SJSA1 (cell line): Measurements from ENCODE around the gene RASSF7. TPM values are rescaled to one million over a fixed set of nuclear protein-coding genes. Genes with fewer than 3 reads are reported as not detected.

ENCODE experiments used
- DNase-seq, 2 experiments: peaks; one replicate each; pipeline ENCODE4 v3.0.0-alpha.2; 2015 to 2020; ENCODE audit warnings: low spot score in 2 of 2, low read depth in 1 of 2
- H3K27ac ChIP-seq: fragments of 250-450 bp; sonication (Bioruptor Pico); 2 replicates; pipeline ENCODE4 v1.5.1; 2020; ENCODE audit warnings: mild to moderate bottlenecking, moderate library complexity
- H3K27me3 ChIP-seq: fragments of 250-450 bp; sonication (Bioruptor Pico); replicated peaks from 2 replicates; pipeline ENCODE4 v1.5.1; 2020; ENCODE audit warnings: mild to moderate bottlenecking, moderate library complexity
- H3K36me3 ChIP-seq: fragments of 250-450 bp; sonication (Bioruptor Pico); 2 replicates; pipeline ENCODE4 v1.5.1; 2020; ENCODE audit warnings: mild to moderate bottlenecking
- H3K4me1 ChIP-seq: fragments of 250-450 bp; sonication (Bioruptor Pico); replicated peaks from 2 replicates; pipeline ENCODE4 v1.6.1; 2021; ENCODE audit warnings: mild to moderate bottlenecking
- H3K4me3 ChIP-seq: fragments of 250-450 bp; sonication (Bioruptor Pico); 2 replicates; pipeline ENCODE4 v1.5.1; 2020; ENCODE audit warnings: mild to moderate bottlenecking
- H3K9me3 ChIP-seq: fragments of 250-450 bp; sonication (Bioruptor Pico); replicated peaks from 2 replicates; pipeline ENCODE4 v1.5.1; 2020; ENCODE audit warnings: mild to moderate bottlenecking
- total RNA-seq: library from RNA; depleted of rRNA; stranded (reverse); fragments of >200 nt; shearing (Covaris generic); gene quantifications from 2 replicates; pipeline ENCODE4 v1.2.3, GENCODE V29; 2014

Gene RASSF7
- total RNA-seq, 1 experiment from 2014 or later: 16.4 TPM

DNA sequence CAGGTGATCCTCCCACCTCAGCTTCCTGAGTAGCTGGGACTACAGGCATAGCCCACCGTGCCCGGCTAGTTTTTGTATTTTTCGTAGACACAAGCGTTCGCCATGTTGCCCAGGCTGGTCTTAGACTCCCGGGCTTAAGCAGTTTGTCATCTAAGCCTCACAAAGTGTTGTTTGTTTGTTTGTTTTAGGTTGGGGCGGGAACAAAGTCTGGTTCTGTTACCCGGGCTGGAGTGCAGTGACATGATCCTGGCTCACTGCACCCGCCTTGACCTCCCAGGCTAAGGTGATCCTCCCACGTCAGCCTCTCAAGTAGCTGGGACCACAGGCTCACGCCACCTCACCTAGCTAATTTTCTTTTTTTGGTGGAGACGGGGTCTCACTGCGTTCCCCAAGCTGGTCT is 42.4 kb downstream of the RASSF7 start:
- no peak for DNase-seq
- Histone ChIP-seq H3K4me3 (no peak overlapping the region), H3K27ac (no peak overlapping the region), H3K27me3 (no peaks in the 10 kb centered on the region), H3K36me3 (peaks cover 49% of the 10 kb centered on the region), H3K4me1 (no peaks in the 10 kb centered on the region), H3K9me3 (no peaks in the 10 kb centered on the region)

DNA sequence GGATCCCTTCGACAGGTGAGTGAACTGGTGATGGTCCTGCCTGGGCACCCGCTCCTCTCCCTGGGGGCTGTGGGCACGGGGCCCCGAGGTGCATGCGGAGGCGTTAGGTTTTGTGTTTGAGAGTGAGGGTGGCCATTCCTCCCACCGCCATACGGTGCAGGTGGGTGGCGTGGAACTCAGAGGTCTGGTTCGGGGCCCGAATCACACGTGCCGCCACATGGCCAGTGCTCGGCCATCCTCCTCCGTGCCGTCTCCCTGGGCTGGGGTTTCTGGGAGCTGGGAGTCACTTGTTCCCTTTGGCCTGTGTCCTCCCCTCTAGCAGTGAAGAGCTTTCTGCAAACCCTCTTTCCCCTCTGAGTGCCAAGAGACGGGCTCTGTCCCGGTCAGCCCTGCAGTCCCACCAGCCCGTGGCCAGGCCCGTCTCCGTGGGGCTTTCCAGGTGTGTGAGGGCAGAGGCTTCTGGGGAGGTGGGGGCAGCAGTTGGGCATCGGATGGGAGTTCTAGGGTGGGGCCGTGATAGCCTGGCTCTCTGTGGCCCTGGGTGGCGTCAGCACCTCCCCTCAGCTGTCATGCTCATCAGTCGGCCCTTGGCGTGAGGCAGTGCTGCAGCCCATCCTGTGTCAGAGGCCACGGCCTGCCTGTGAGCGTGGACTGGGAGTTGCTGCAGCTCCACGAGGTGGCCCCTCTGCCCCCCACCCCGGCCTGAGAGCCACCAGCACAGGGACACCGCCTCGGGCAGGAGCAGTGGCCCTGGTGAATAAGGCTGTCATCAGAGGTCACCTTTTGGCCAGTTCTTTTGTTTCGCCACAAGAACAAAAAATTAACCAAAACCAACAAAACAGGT is 44.7 kb downstream of the RASSF7 start:
- Histone ChIP-seq H3K27ac (no peak overlapping the region), H3K36me3 (peaks cover 62% of the 10 kb centered on the region), H3K4me3 (no peak overlapping the region), H3K27me3 (no peaks in the 10 kb centered on the region), H3K9me3 (no peaks in the 10 kb centered on the region), H3K4me1 (no peaks in the 10 kb centered on the region)
- no peak for DNase-seq

DNA sequence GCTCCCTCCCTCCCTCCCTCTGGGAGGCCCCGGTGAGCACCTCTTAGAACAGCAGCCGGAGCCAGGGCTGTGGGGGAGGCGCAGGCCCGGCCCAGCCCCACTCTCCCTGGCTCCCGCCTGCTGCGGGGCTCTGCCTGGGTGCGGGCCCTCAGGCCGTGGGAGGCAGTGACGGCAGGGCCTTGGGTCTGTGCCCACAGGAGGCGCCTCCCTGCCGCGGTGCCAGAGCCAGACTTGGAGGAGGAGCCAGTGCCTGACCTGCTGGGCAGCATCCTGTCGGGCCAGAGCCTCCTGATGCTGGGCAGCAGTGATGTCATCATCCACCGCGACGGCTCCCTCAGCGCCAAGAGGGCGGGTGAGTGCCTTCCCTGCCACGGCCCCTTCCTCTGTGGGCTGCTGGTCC is 45.5 kb downstream of the RASSF7 start:
- H3K36me3 ChIP-seq: peaks cover 69% of the 10 kb centered on the region
- no peaks in the 10 kb centered on the region for H3K9me3 ChIP-seq
- no peaks in the 10 kb centered on the region for H3K27me3 ChIP-seq
- no peak overlapping the region for H3K27ac ChIP-seq
- no peak for DNase-seq
- H3K4me1 ChIP-seq: no peaks in the 10 kb centered on the region
- H3K4me3 ChIP-seq: no peak overlapping the region

DNA sequence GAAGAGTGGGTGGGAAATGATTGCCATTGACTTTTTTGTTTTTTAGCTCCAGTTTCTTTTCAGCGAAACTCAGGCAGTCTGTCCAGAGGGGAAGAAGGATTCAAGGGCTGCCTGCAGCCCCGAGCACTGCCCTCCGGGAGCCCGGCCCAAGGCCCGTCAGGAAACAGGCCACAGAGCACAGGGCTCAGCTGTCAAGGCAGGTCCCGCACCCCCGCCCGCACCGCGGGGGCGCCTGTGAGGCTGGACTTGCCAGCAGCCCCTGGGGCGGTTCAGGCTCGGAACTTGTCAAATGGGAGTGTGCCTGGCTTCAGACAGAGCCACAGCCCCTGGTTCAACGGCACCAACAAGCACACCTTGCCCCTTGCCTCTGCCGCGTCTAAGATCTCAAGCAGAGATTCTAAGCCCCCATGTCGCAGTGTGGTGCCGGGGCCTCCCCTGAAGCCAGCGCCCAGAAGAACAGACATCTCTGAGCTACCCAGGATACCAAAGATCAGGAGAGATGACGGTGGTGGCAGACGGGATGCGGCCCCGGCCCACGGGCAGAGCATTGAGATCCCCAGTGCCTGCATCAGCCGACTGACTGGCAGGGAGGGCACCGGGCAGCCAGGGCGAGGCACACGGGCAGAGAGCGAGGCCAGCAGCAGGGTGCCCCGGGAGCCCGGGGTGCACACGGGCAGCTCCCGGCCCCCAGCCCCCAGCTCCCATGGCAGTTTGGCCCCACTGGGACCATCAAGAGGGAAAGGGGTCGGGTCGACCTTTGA is 46.4 kb downstream of the RASSF7 start:
- DNase-seq: no peak
- peaks cover 68% of the 10 kb centered on the region for H3K36me3 ChIP-seq
- H3K4me3 ChIP-seq: no peak overlapping the region
- no peaks in the 10 kb centered on the region for H3K27me3 ChIP-seq
- H3K4me1 ChIP-seq: no peaks in the 10 kb centered on the region
- no peaks in the 10 kb centered on the region for H3K9me3 ChIP-seq
- no peak overlapping the region for H3K27ac ChIP-seq

DNA sequence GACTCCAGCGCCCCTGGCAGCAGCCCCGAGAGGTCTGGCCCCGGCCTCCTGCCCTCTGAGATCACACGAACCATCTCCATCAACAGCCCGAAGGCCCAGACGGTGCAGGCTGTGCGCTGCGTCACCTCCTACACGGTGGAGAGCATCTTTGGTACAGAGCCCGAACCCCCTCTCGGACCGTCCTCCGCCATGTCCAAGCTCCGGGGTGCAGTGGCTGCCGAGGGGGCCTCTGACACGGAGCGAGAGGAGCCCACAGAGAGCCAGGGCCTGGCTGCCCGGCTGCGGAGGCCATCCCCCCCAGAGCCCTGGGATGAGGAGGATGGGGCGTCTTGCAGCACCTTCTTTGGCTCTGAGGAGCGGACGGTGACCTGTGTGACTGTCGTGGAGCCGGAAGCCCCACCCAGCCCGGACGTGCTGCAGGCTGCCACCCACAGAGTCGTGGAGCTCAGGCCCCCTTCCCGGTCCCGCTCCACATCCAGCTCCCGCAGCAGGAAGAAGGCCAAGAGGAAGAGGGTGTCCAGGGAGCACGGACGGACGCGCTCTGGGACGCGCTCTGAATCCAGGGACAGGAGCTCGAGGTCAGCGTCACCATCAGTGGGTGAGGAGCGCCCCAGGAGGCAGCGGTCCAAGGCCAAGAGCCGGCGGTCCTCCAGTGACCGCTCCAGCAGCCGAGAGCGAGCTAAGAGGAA is 47.3 kb downstream of the RASSF7 start:
- H3K36me3 ChIP-seq: peaks cover 72% of the 10 kb centered on the region

DNA sequence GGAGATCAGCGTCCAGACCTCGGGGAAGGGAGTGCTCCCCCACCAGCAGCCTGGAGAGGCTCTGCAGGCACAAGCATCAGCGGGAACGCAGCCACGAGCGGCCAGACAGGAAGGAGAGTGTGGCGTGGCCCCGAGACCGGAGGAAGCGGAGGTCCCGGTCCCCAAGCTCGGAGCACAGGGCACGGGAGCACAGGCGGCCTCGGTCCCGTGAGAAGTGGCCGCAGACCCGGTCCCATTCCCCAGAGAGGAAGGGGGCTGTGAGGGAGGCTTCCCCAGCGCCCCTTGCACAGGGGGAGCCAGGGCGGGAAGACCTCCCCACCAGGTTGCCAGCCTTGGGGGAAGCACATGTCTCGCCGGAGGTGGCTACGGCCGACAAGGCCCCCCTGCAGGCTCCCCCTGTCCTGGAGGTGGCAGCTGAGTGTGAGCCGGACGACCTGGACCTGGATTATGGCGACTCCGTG is 48.1 kb downstream of the RASSF7 start:
- DNase-seq: no peak
- no peak overlapping the region for H3K4me3 ChIP-seq
- H3K27ac ChIP-seq: no peak overlapping the region
- H3K36me3 ChIP-seq: peaks cover 72% of the 10 kb centered on the region
- no peaks in the 10 kb centered on the region for H3K27me3 ChIP-seq
- H3K9me3 ChIP-seq: no peaks in the 10 kb centered on the region
- H3K4me1 ChIP-seq: no peaks in the 10 kb centered on the region

More for the DNA sequence above, 47.3 kb downstream of the RASSF7 start:
- Histone ChIP-seq H3K4me3 (no peak overlapping the region), H3K27me3 (no peaks in the 10 kb centered on the region), H3K9me3 (no peaks in the 10 kb centered on the region), H3K27ac (no peak overlapping the region), H3K4me1 (no peaks in the 10 kb centered on the region)
- DNase-seq: no peak

DNA sequence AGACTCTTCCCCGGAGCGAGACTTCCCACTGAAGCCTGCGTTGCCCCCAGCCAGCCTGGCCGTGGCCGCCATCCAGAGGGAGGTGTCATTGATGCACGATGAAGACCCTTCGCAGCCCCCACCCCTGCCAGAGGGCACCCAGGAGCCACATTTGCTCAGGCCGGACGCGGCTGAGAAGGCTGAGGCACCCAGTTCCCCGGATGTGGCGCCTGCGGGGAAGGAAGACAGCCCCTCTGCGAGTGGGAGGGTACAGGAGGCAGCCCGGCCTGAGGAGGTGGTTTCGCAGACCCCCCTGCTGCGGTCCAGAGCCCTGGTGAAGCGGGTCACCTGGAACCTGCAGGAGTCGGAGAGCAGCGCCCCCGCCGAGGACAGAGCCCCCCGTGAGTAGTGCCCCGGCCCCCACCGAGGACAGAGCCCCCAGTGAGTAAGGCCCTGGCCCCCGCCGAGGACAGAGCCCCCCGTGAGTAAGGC is 48.6 kb downstream of the RASSF7 start:
- Histone ChIP-seq H3K36me3 (peaks cover 72% of the 10 kb centered on the region), H3K9me3 (no peaks in the 10 kb centered on the region), H3K4me3 (no peak overlapping the region), H3K27ac (no peak overlapping the region), H3K4me1 (no peaks in the 10 kb centered on the region), H3K27me3 (no peaks in the 10 kb centered on the region)
- DNase-seq: no peak

DNA sequence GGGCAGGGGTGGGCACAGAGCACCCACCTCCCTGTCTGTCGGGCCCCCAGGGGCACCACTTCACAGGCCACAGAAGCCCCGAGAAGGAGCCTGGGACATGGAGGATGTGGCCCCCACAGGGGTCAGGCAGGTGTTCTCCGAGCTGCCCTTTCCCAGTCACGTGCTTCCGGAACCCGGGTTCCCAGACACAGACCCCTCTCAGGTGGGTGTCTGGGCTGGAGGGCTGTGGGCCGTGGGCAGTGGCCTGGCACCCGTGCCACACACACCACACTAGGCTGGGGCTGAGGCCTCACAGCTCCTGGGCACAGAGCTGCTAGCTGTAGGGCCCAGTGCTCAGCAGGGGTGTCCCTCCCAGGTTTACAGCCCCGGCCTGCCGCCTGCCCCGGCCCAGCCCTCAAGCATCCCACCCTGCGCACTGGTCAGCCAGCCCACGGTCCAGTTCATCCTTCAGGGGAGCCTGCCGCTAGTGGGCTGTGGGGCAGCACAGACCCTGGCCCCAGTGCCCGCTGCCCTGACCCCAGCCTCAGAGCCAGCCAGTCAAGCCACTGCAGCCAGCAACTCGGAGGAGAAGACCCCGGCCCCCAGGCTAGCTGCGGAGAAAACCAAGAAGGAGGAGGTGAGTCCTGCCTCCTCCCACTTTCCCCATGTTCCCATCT is 49.5 kb downstream of the RASSF7 start:
- H3K36me3 ChIP-seq: peaks cover 71% of the 10 kb centered on the region
- peaks cover 4% of the 10 kb centered on the region for H3K4me1 ChIP-seq
- no peak overlapping the region for H3K27ac ChIP-seq
- no peaks in the 10 kb centered on the region for H3K27me3 ChIP-seq
- no peak for DNase-seq
- H3K4me3 ChIP-seq: no peak overlapping the region
- H3K9me3 ChIP-seq: no peaks in the 10 kb centered on the region

DNA sequence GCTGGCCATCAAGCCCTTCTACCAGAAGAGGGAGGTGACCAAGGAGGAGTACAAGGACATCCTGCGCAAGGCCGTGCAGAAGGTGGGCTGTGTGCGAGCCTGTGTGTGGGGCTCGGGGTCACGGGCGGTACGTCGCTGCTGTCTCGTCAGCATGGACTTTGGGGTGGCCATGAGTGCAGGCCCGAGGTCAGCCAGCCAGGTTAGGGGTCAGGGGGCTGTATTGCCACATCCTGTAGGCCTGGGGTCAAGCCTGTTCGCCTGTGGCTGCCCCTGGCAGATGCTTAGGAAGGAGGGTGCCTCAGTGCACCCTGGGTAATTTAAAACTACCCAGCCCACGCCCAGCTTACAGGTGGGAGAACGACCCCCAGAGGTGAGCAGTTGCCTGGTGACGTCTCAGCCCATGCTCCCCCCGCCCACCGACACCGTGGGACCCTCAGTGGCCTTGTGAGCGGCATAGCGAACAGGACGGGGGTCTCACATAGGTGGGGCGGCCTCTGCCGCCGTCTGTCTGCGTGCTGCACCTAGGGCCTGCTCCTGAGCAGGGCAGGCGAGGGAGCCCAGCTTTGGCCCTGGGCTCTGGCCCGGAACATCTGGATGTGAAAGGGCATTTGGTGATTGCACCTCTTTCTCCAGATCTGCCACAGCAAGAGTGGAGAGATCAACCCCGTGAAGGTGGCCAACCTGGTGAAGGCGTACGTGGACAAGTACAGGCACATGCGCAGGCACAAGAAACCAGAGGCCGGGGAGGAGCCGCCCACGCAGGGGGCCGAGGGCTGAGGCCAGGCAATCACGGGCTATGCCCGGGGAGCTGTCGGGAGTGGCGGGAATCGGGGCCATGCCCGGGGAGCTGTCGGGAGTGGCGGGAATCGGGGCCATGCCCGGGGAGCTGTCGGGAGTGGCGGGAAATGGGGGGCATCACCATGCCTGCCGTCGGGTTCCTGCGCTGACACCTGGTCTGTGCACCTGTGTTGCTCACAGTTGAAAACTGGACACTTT is 50.5 kb downstream of the RASSF7 start:
- H3K27ac ChIP-seq: no peak overlapping the region
- DNase-seq: no peak
- peaks cover 68% of the 10 kb centered on the region for H3K36me3 ChIP-seq
- no peaks in the 10 kb centered on the region for H3K27me3 ChIP-seq
- no peak overlapping the region for H3K4me3 ChIP-seq
- H3K4me1 ChIP-seq: peaks cover 8% of the 10 kb centered on the region
- H3K9me3 ChIP-seq: no peaks in the 10 kb centered on the region

DNA sequence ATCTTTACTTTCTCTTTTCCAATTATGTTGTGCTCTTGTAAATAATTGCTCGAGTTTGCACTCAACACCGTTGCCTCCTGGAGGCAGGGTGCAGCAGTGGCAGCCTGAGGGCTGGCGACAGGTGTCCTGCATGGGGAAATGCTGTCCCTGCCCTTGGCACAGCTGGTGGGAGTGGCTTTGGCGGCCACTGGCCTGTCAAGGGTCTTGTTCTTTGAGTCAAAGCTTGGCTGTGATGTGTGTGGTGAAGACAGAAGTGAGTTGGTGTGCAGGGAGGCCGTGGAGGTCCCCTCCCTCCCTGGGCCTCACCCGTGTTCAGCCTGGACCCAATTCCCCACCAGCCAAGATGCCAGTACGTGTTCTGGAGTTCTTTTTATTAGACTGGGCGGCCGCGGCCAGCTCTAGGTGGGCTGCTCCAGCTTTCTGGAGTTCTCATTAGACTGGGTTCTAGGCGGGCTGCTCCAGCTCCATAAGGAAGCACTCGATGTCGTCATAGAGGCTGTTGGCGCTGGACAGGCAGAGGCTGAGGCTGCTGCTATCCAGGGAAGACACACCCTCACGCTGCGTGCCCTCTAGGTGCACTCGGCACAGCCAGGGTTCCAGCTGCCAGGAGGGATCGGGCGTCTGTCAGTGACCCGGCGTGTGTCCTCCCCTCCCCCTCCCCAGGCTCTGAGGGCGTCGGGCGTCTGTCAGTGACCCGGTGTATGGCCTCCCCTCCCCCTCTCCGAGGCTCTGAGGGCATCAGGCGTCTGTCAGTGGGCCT is 51.6 kb downstream of the RASSF7 start:
- H3K27me3 ChIP-seq: no peaks in the 10 kb centered on the region
- no peak for DNase-seq
- H3K4me1 ChIP-seq: peaks cover 8% of the 10 kb centered on the region
- H3K9me3 ChIP-seq: no peaks in the 10 kb centered on the region
- H3K4me3 ChIP-seq: no peak overlapping the region
- H3K27ac ChIP-seq: no peak overlapping the region
- peaks cover 57% of the 10 kb centered on the region for H3K36me3 ChIP-seq

DNA sequence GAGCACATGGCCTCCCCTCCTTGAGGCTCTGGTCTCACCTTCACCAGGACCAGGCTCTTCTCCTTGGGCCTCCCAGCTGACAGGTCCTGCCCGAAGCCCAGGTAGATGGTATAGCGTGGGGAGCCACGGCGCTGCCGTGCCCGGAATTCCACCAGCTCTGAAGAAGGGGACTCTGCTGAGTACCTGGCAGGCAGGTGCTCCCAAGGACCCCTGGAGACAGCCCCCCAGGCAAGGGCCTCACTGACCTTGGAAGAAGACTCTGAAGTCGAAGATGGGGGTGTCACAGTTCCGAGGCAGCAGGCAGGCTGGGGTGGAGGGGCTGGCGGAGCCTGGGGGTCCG is 52.2 kb downstream of the RASSF7 start:
- H3K4me1 ChIP-seq: peaks cover 8% of the 10 kb centered on the region
- H3K27me3 ChIP-seq: no peaks in the 10 kb centered on the region
- H3K9me3 ChIP-seq: no peaks in the 10 kb centered on the region
- H3K4me3 ChIP-seq: no peak overlapping the region
- peaks cover 53% of the 10 kb centered on the region for H3K36me3 ChIP-seq
- DNase-seq: no peak
- no peak overlapping the region for H3K27ac ChIP-seq

DNA sequence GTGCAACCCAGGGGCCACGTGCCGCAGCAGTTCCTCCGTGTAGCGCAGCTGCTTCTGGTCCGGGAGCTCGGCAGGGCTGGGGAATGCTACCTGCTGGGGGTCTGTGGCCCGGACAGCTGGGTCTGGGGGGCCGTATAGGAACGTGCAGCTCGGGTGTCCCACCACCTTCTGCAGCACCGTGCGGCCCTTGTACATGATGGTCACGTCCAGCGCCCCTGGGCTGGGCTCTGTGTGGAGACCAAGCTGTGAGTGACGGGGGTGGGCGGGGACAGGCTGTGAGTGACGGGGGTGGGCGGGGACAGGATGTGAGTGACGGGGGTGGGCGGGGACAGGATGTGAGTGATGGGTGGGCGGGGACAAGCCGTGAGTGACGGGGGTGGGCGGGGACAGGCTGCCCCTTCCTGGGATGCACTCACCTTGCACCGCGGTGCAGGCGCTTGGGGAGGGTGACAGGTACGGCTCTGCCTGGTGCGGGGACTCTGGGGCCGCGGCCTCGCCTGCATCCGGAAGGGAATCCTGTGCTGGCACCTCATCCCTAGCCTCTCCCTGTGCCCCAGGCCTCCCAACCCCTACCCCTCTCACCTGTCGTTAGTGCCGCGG is 52.7 kb downstream of the RASSF7 start:
- Histone ChIP-seq H3K4me1 (peaks cover 8% of the 10 kb centered on the region), H3K4me3 (no peak overlapping the region), H3K27ac (no peak overlapping the region), H3K9me3 (no peaks in the 10 kb centered on the region), H3K27me3 (no peaks in the 10 kb centered on the region), H3K36me3 (peaks cover 48% of the 10 kb centered on the region)
- peak in 1 of 2 experiments; percentile 63 for DNase-seq
